Thyroid gland (tissue), 4 donors: ENCODE data around the gene PALLD. TPM values are rescaled to one million over a fixed set of nuclear protein-coding genes. Genes with fewer than 3 reads are reported as not detected.

Source experiments
- DNase-seq, 2 donors: peaks; one replicate each; pipeline ENCODE4 v3.0.0-alpha.2; 2019
- H3K27ac ChIP-seq, 3 donors: fragments of 200-600 bp; sonication (generic); 1 replicate in 2 of 3; 2 replicates in 1 of 3; pipeline ENCODE4 v1.5.1; 2016 to 2019; ENCODE audit warnings: mild to moderate bottlenecking in 1 of 3, moderate library complexity in 1 of 3
- H3K27me3 ChIP-seq: fragments of 200-600 bp; sonication (generic); one replicate; pipeline ENCODE4 v1.5.1; 2019
- H3K36me3 ChIP-seq, 2 donors: fragments of 200-600 bp; sonication (generic); one replicate each; pipeline ENCODE4 v1.5.1; 2016 to 2019
- H3K4me1 ChIP-seq, 2 donors: fragments of 200-600 bp; sonication (generic); one replicate each; pipeline ENCODE4 v1.5.1; 2017 to 2019
- H3K4me3 ChIP-seq, 3 donors: fragments of 200-600 bp; sonication (generic); replicated peaks in 1 of 3; 1 replicate in 2 of 3; 2 replicates in 1 of 3; pipeline ENCODE4 v1.5.1; 2016; ENCODE audit warnings: mild to moderate bottlenecking in 1 of 3
- H3K9me3 ChIP-seq: fragments of 200-600 bp; sonication (generic); one replicate; pipeline ENCODE4 v1.5.1; 2017
- CTCF ChIP-seq, 6 experiments: fragments of 200-600 bp in 3 of 6; fragments of 450-650 bp in 3 of 6; sonication (generic) in 3 of 6; IDR thresholded peaks; one replicate each; pipeline ENCODE4 v1.5.1; 2016 to 2019; ENCODE audit warnings: antibody characterized with exemption in 6 of 6, mild to moderate bottlenecking in 2 of 6, inconsistent platforms in 1 of 6, moderate library complexity in 1 of 6
- POLR2A ChIP-seq, 2 donors: fragments of 450-650 bp; IDR thresholded peaks; one replicate each; pipeline ENCODE4 v1.6.1; 2017; ENCODE audit warnings: antibody characterized with exemption in 2 of 2, mild to moderate bottlenecking in 2 of 2, moderate library complexity in 1 of 2
- WGBS, 2 donors: methylation state at CpG; one replicate each; pipeline ENCODE4 v1.1.5; 2017; 5-methylcytosine and 5-hydroxymethylcytosine counted together
- intact Hi-C: fragments of 100-400 bp; cut with DNase I; formaldehyde crosslinking; loops from one replicate; pipeline ENCODE4 v1.15.1; 2023
- total RNA-seq, 4 donors: library from RNA; depleted of rRNA; stranded (reverse); fragments of >200 nt; gene quantifications; one replicate each; pipeline ENCODE4 v1.2.3, GENCODE V29; 2016

Gene PALLD
- total RNA-seq, 4 donors from 2014 or later, result 152 to 311 (median 226) TPM

DNA sequence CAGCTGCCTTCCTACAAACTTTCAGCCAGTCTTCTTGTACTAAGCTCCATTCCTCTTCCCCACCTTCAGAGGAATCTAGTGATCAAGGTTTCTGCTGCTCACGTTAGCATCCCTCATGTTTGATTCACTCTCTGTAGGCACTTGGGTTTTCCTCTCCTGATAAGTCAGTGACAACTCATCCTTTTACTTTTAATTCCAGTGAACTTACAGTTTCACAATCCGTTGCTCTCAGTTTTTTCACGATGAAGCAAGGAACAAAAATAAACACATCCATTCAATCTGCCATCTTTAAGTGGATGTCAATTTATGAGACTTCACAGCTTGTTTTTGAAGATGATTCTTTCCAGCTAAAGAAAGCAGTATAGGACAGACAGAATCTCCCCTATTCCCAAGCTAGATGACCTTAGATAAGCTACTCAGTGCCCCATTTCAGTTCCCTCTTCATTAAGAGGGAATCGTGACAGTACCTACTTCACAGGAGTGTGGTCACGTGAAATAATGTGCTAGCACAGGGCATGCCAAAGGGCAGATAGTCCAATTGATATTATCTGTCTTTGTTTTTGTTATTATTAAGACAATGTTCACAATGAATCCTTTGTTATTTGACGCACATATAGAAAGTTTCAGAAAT lies 234.3 kb downstream of the PALLD start:
- Histone ChIP-seq H3K4me3 (no peak overlapping the region), H3K27me3 (no peaks in the 10 kb centered on the region), H3K4me1 (peaks cover 43% of the 10 kb centered on the region in 2 donors), H3K9me3 (no peaks in the 10 kb centered on the region), H3K36me3 (no peaks in the 10 kb centered on the region), H3K27ac (peak overlapping the region; percentile 48 to 64 (median 54))
- WGBS, 2 donors, result 56 to 57% methylated on average over 6 of the region's 6 CpGs
- no peak for DNase-seq
- TF ChIP-seq POLR2A (IDR thresholded peaks at IDR 0.05) (no peak), CTCF (IDR thresholded peaks at IDR 0.05) (no peak)
- intact Hi-C loops, result no loop called here

DNA sequence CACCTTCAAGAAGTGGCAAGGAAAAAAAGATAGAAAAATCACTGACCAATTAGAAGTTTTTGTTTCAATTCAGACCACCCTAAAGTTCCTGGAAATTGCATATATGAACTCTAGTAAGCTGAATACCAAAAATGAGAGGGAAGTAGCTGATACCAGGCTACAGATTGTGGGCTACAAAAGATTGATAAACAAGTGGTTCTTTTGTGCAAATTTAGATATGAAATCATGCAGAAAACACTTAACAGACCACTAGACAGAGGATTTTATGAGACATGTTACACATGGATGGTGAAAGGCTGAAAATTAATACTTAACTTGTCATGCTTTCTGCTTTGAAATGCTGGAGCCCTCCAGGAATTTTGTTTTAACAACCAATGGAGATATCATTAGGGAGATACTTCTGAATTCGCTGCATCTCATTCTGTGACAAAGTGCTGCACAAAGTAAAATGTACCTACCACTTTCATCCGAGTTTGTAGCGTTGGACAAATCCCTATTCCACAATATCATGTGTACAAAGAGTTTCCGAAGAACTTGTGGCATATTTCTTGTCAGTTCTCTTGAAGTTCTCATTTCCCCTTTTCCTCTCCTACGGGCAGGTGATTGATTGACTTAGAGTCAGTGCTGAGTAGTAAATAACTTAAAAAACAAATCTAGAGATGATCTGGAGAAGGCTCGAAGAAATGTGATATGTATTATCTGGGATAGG lies 235.0 kb downstream of the PALLD start:
- Histone ChIP-seq H3K36me3 (no peaks in the 10 kb centered on the region), H3K4me1 (peaks cover 43 to 45% of the 10 kb centered on the region in 2 donors), H3K4me3 (no peak overlapping the region), H3K27me3 (no peaks in the 10 kb centered on the region), H3K27ac (peak overlapping the region; percentile 48 to 64 (median 54)), H3K9me3 (no peaks in the 10 kb centered on the region)
- intact Hi-C loops, result no loop called here
- WGBS, 2 donors, result 59 to 63% methylated on average over 6 of the region's 6 CpGs
- TF ChIP-seq CTCF (IDR thresholded peaks at IDR 0.05) (no peak), POLR2A (IDR thresholded peaks at IDR 0.05) (no peak)
- DNase-seq, result no peak

GRCh38 chr4:168732714-168733113 lies 235.9 kb downstream of the PALLD start:
- Histone ChIP-seq H3K27ac (peak overlapping the region in 1 of 3 donors; percentile 64), H3K27me3 (no peaks in the 10 kb centered on the region), H3K9me3 (no peaks in the 10 kb centered on the region), H3K36me3 (no peaks in the 10 kb centered on the region), H3K4me3 (no peak overlapping the region), H3K4me1 (peaks cover 43 to 45% of the 10 kb centered on the region in 2 donors)
- 95 to 97% methylated on average over 2 of the region's 2 CpGs for WGBS, 2 donors
- DNase-seq, result no peak
- TF ChIP-seq POLR2A (IDR thresholded peaks at IDR 0.05) (no peak), CTCF (IDR thresholded peaks at IDR 0.05) (no peak)
- intact Hi-C loops, result no loop called here

DNA sequence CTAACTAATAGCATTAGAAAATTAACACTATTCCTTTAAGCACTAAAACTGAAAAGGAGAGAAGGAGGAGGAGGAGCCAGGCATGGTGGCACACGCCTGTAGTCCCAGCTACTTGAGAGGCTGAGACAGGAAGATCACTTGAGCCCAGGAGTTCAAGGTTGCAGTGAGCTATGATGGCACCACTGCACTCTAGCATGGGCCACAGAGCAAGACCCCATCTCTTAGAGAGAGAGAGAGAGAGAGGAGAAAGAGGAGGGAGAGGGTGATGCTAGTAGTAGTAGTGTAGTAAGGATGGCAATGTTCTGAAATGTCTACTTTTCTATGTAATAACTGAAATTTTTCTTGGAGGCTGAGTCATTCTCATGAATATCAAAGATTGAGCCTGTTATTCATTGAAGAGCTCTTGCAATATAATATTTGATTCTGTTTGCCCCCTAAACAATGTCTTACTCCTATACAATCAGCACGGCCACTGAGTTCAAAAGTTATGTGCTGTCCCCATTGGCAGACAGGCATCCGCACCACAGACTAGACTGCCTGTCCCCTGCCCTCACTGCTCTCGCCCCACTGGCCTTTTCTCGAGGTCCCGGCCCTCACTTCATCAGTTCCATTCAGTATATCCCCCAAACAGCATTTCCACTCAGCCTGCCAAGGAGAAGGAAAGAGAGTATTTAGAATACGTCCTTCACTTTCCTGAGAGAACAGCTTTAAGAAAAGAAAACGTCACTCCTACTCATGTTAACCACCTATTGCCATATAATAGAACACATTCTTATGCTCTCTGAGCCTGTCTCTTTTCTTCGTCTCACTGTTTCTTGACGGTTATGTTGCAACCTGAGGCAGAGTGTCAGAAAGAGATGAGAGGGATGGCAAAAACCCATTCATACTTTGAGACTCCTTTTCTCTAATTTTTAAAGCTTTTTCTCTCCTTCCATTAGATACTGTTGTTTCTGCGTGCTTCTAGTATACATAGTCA lies 238.1 kb downstream of the PALLD start:
- Histone ChIP-seq H3K27me3 (no peaks in the 10 kb centered on the region), H3K27ac (peak overlapping the region; percentile 33 to 64 (median 55)), H3K36me3 (no peaks in the 10 kb centered on the region), H3K4me1 (peaks cover 43 to 45% of the 10 kb centered on the region in 2 donors), H3K4me3 (no peak overlapping the region), H3K9me3 (no peaks in the 10 kb centered on the region)
- no peak for DNase-seq
- TF ChIP-seq POLR2A (IDR thresholded peaks at IDR 0.05) (no peak), CTCF (IDR thresholded peaks at IDR 0.05) (no peak)
- intact Hi-C loops, result no loop called here
- WGBS, 2 donors, result 64 to 69% methylated on average over 11 of the region's 11 CpGs
